HG02970 (cell line): ENCODE data around the gene RAD23B.
"Not testable (repeated sequence)": the region's sequence is repeated elsewhere in the genome, so short reads cannot be mapped to it uniquely, and the experiment has no call there.

Source experiments
- ATAC-seq: cut with Tn5 transposase; IDR thresholded peaks from one replicate; pipeline ENCODE4 v1.9.1; 2021; ENCODE audit warnings: mild to moderate bottlenecking, moderate library complexity, moderate number of reproducible peaks; ENCODE audit not compliant: unreplicated experiment, low FRiP score

Gene RAD23B

DNA sequence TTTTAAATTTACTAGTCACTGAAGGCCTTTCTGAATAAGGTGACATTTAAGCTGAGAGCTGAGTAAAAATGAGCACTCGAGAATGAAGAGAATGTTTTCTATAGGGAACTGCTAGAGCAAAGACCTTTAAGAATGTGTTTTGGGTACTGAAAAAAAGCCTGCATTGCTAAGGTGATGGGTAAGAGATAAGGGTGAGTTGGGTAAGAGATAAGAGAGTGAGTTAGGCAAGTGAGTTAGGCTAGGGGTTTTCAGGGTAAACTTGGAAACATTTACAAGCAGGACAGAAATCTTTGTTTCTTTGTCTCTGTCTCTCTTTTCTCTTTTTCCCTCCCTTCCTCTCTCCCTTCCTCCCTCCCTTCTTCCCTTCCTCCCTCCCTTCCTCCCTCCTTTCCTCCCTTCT lies 5.6 kb downstream of the RAD23B start:
- ATAC-seq = no peak

DNA sequence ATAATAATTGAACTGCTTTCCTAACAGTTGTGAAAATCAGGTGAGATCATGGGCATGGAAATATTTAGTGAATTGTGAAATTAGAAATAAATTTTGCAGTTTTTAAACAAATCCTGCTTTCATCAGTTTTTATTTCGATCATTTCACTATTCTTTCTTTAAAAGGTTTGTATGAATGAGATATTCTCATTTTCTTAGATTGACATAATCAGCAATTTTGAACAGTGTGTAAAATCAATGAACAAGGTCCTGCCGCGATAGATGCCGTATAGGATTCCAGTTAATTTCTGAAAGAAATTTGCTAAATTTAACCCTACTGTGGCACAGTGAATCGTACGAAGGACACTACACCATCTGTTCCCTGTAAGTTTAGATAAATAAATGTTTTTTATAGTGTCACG lies 7.5 kb downstream of the RAD23B start:
- no peak for ATAC-seq

DNA sequence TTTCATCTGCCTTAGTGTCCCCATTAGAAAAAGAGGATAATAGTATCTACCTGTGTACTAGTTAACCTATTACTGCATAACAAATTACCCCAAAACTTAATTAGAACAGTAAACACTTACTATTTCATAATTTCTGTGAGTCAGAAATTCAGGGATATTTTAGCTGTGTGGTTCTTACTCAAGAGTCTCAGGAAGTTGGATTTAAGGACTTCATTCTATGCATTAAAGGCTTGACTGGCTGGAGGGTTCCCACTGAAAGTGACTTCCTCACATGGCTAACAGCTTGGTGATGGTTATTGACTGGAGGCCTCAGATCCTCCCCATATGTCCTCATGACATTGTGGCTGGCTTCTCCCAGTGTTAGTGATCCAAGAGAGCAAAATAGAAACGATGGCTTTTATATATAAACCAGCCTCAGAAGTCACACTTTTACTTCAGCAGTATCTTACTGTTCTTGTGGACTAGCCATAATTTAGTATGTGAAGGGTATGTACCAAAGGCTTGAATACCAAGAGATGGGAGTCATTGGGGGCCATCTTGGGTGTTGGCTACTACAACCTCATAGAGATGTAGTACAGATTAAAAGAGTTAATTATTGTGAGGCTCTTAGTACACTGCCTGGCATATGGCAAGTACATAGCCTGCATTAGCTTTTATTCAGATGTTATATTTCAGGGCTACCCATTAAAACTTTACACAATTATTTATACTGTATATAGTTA lies 9.9 kb downstream of the RAD23B start:
- ATAC-seq = no peak

DNA sequence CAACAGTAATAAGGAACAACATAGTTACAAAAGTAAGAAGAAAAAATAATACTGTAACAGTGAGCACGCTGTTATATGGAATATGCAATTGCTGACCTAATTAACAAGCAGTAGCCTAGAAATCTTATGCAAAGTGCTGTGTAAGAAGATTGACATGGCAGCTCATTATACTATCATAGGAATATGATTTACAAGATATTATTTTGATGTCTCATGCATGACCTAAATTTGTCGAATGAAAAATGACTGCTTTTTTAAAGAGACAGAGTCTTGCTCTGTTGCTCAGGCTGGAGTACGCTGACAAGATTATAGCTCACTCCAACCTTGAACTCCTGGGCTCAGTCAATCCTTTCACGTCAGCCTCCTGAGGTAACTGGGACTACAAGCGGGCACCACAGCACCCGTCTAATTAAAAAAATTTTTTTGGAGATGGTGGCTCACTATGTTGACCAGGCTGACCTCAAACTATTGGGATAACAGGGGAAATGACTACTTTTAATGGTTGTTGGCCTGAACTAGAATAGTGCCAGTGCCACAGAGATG lies 10.5 kb downstream of the RAD23B start:
- no peak for ATAC-seq

DNA sequence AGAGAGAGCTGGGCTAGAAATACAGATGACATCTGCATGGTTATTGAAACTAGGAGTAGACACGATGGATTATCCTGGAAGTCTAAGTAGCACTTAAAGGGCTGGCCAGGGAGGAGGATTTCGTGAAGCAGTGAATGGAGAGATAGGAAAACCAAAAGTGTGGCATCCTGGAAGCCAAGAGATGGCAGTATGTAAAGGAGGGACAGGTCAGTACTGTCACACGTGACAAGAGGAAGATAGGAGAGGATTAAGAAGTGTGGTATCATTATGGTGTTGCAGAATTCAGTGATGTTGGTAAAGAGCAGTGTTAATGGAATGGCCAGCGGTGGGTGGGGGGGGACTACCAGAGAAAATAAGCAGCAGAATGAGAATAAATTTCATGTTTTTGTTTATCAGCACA lies 11.7 kb downstream of the RAD23B start:
- ATAC-seq = no peak

DNA sequence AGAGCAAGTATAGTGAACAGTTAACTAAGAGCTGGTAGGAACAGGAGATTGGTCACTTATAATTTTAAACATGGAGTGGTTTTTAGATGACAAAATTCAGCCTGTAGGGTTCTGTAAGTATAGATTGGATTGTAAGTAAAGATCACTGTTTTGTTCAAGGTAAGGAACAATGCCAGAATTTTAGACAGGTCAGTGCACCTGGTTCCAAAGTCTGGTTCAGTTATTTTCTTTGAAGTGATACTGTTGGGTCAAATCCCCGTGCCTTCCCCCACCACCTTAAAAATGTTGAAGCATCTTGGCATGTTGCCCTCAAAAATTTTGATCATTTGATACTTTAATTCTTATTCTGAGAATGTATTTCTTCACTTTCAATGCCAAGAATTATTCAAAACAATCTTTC lies 12.9 kb downstream of the RAD23B start:
- ATAC-seq = no peak

DNA sequence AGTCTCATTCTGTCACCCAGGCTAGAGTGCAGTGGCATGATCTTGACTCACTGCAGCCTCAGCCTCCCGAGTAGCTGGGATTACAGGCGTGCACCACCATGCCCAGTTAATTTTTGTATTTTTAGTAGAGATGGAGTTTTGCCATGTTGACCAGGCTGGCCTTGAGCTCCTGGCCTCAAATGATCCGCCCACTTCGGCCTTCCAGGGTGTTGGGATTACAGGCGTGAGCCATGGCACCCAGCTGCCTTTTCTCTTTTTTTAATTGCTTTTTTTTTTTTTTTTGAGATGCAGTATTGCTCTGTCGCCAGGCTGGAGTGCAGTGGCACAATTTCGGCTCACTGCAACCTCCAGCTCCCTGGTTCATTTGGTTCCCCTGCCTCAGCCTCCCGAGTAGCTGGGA lies 13.5 kb downstream of the RAD23B start:
- ATAC-seq = not testable (repeated sequence)

DNA sequence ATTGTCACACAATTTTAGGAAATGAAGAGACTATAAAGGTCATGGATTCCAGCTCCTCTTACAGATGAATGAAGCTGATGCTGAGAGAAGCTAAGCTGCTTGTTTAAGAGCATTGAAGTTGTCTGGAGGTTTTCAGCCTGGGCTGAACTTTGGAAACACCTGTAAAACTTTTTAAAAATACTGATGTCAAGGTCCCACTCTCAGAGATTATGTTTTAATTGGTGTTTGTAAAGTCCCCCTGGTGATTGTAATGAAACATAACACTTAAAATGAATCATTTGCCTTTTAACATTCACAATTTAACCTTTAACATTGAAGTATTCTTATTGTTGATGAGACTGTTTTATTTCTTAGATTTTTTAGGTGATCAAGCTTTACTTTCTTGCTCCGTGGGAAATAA lies 16.4 kb downstream of the RAD23B start:
- ATAC-seq = no peak

DNA sequence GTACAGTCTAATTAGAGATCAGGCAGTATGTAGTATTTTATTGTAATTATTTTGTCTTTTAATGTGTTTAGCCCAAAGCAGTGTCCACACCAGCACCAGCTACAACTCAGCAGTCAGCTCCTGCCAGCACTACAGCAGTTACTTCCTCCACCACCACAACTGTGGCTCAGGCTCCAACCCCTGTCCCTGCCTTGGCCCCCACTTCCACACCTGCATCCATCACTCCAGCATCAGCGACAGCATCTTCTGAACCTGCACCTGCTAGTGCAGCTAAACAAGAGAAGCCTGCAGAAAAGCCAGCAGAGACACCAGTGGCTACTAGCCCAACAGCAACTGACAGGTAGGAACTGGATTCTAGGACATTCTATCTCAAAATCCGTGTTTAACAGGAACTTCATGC lies 23.2 kb downstream of the RAD23B start:
- no peak for ATAC-seq

DNA sequence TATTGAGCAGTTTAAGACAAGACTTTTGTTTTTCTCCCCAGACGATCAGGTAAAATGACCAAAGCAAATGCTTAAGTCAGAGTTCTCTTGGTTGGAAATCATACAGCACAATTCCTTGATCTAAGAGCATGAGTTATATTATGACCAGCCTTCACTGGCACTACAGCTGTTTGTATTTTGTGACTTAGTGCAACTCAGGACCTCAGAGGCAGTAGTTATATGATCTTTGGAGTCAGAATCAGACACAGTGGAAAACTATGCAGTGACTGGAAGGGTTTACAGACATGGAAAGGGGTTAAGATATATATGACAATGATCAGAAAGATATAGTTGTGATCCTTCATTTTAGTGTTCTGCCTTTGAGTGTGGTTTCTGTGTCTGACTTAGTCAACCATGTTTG lies 24.3 kb downstream of the RAD23B start:
- ATAC-seq = no peak

DNA sequence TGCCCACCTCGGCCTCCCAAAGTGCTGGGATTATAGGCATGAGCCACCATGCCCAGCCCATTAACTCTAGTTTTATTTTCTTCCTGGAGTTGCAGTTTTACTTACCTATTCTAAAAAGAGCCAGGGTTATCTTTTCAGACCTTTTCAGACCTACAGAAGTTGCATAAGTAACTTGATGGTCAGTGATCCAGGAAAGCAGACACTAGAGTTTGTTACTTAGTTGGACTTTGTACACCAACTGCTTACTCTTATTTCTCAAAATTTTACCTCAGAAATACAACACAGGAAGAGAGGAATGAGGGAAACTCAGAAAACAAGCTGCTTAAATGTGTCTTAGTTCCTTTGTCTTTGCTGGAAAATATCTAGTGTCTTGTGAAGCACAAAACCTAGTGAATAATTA lies 25.4 kb downstream of the RAD23B start:
- no peak for ATAC-seq

DNA sequence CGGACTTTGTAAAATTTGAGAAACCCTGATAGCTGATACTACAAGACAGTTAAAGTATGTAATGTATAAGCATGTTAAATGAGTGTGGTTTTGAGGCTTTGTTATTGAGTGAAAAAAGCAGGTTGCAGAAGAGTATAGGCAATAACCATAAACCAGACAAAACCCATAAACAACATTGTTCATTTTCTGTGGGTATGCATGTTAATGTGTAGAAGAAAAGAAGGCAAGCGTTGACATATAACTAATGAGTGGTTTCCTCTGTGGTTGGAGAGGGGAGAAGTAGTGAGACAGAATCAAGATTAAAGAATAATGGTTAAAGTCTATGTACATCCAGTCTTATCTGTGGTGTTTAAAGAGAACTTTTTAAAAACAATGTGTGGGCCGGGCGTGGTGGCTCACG lies 26.2 kb downstream of the RAD23B start:
- ATAC-seq = peak; percentile 74

DNA sequence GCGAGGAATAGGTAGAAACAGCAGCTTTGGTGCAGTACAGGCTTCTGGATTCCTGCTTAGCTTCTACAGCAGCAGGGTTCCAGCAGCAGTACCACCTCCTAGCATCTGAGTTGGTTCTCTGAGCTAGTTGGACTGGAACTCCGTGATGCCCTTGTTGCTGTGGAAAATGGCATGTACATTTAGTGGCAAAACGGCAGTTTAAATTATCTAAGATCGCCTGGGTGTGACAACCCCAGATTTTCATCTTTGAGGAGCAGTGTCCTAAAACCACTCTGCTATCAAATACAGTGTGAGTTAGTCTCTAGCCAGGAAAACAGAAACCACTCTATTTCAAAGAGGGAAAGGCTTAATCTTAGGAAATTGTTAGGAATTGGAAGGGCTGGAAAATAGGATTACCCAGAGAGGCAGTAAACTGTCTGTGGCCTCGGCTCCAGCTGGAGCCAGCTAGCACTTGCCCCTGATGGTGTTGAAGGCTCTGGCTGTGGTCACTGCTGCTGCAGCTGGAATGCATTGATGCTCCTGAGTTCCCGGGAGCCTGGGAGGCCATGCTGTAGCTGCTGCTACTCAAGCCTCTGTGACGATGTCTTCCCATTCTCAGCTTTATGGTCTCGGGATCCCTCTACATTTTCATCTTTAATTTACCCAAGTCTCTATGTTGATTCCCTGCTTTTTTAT lies 29.4 kb downstream of the RAD23B start:
- ATAC-seq = no peak

DNA sequence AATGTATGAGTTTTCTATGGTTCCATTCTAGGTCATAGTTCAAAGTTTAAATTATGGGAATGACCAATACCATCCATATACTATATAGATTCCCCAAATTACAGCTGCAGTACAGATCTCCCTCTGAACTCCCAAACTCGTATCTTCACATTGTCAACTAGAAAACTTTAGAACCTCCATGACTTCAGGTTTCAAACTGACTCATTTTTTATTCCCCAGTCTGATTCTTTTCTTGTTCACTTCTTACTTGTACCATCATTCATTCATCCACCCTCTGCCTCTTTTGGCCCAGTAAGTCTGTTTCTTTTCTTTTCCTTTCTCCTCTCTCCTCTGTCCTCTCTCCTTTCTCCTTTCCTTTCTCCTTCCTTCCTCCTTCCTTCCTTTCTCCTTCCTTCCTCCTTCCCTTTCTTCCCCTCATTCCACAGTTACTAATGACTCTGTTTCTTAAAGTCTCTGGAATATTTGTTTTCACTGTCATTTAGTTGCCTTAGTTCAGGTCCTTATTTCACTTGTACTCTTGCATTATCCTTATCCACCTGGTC lies 30.5 kb downstream of the RAD23B start:
- no peak for ATAC-seq

DNA sequence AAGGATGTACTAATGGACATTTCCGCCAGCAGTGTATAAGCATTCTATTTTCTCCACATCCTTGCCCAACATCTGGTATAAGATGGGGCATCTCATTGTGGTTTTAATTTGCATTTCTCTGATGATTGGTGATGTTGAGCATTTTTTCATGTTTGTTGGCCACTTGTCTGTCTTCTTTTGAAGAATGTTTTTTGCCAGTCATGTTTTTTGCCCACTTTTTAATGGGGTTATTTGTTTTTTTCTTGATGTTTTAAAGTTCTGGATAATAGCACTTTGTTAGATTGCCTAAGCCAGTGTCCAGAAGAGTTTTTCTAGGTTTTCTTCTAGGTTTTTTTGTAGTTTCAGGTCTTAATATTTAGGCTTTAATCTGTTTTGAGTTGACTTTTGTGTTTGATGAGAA lies 31.7 kb downstream of the RAD23B start:
- ATAC-seq = no peak

DNA sequence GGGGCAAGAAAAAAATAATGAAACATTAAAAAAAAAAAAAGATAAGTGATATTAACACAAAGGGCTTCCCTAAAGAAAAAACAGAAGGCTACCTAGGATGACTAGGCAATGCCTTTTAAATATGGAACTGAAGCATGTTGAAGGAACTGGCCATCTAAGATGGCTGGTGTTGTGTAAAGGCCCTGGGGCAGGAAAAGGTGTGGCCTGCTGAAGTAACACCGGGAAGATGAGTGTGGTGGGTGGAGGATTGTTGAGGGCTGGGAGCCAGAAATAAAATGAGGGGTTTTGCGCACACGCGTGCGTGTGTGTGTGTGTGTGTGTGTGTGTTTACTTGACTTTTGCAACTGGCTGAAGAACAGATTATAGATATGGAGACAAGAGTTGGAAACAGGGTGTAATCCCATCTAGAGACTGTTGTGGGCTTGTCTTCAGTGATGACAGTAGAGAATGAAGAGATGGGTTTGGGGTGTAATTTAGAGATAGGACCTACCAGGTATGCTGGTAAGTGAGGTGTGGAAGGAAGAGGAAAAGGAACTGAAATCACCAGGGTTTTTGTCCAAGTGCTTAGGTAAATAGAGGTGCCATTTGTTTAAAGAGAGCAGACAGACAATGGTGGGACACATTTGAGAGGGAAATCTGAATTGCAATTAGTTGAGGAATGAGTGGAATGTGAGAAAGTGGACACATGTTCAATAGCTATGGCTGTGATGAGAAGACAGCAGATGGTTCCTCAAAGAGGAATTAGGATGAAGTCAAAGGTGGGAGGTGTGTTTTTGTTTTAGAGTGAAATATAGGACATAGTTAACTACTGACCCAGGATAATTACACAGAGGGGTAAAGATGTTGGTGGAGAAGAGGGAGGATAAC lies 33.9 kb downstream of the RAD23B start:
- ATAC-seq = no peak

DNA sequence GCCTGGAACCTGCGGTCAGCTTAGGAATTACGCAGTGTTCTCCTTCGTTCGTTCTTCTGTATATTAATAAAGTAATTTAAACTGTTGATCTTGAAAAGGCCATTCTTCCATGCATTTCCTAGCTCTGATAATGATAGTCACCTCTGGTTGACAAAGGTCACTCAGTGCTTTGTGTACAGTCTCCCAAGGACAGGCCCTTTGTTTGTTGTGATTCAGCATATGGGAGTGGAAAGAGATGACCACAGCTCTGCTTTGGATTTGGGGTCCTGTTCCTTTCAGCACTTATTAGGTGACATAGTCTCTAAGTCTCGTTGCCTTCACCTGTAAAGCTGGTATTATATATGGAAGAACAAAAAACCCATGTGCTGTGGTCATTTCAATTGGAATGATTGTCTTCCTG lies 39.6 kb downstream of the RAD23B start:
- no peak for ATAC-seq

DNA sequence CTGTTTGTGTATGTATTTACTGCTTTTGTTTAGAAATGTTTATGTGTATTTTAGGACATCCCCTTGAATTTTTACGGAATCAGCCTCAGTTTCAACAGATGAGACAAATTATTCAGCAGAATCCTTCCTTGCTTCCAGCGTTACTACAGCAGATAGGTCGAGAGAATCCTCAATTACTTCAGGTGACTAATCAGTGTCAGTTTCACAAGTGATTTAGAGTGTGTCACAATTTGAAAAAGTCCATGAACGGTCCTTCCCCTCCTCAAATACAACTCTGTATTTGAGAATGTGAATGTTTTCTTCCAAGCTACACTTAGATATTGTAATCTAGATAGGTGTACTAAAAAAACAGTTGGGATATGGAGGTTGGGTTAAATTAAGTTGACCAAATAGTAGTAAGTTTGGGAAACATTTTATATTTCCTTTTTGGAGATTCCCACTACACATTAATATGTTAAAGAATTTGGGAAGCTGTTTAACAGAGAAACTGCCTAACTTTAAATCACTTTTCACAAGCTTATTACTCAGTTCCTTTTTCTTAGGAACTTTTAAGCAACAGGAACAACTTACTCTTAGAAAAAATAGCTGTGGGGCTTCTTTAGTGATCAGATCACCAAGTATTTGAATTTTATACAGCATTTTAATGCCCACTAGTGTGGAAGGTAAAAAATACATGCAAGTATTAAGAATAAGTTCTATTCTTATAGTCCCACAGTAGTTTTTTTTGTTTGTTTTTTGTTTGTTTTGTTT lies 40.9 kb downstream of the RAD23B start:
- no peak for ATAC-seq

DNA sequence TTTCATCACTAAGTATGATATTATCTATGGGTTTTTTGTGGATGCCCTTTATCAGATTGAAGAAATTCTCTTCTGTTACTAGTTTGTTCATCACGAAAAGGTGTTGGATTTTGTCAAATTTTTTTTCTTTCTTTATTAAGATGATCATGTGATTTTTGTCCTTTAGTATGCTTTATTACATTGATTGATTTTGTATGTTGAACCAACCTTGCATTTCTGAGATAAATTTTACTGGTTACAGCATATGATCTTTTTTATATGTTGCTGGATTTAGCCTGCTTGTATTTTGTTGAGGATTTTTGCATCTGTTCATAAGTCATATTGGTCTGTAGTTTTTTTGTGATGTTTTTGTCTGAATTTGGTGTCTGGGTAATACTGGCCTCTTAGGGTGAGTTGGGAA lies 42.8 kb downstream of the RAD23B start:
- no peak for ATAC-seq

DNA sequence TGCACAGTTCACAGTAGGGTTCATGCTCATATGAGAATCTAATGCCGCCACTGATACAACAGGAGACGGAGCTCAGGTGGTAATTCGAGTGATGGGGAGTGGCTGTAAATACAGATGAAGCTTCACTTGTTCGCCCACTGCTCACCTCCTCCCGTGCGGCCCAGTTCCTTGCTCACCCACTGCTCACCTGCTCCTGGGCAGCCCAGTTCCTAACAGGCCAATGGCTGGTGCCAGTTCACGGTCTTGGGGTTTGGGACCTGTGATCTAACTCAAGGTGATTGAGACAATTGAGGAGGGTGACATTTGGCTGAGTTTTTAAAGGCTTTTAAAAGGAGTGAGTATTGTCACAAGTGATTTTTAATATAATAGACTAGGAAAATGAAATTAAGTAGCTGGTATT lies 45.4 kb downstream of the RAD23B start:
- ATAC-seq = no peak
